Activated CD8-positive, alpha-beta T cell treated with anti-CD3 and anti-CD28 coated beads for 36 hours (primary cell): ENCODE results near the gene STK4. TPM values are rescaled to one million over a fixed set of nuclear protein-coding genes. Genes with fewer than 3 reads are reported as not detected.

ENCODE experiments used
- ATAC-seq: fragments of 200-7000 bp; cut with Tn5 transposase; one replicate; pipeline ENCODE4 v1.10.0; 2021; ENCODE audit warnings: mild to moderate bottlenecking, moderate library complexity
- CTCF ChIA-PET: fragments of 350-600 bp; sonication (Branson Sonifier 250); formaldehyde crosslinking; loops from one replicate; lab custom pipeline; 2021; ENCODE audit warnings: antibody characterized with exemption; lab: Charles Lee
- POLR2A ChIA-PET: fragments of 350-600 bp; sonication (Branson Sonifier 250); formaldehyde crosslinking; loops from one replicate; lab custom pipeline; 2021; ENCODE audit warnings: antibody characterized with exemption; lab: Charles Lee
- DNase-seq: peaks from one replicate; pipeline ENCODE4 v3.0.0-alpha.2; 2020
- H3K27ac Mint-ChIP-seq: one replicate; pipeline ENCODE4 v1.8.0; 2021; ENCODE audit warnings: mild to moderate bottlenecking, mixed read lengths
- H3K27me3 Mint-ChIP-seq: one replicate; pipeline ENCODE4 v1.8.0; 2021; ENCODE audit warnings: mixed read lengths
- H3K36me3 Mint-ChIP-seq: one replicate; pipeline ENCODE4 v1.8.0; 2021; ENCODE audit warnings: low read depth, mixed read lengths
- H3K4me1 Mint-ChIP-seq: one replicate; pipeline ENCODE4 v1.8.0; 2021; ENCODE audit warnings: low read depth, mixed read lengths
- H3K4me3 Mint-ChIP-seq: one replicate; pipeline ENCODE4 v1.8.0; 2021; ENCODE audit warnings: mild to moderate bottlenecking, moderate library complexity, mixed read lengths
- H3K9me3 Mint-ChIP-seq: one replicate; pipeline ENCODE4 v1.8.0; 2021; ENCODE audit warnings: mixed read lengths
- intact Hi-C: fragments of 100-400 bp; cut with micrococcal nuclease; formaldehyde crosslinking; loops from one replicate; pipeline ENCODE4 v1.10.0; 2022
- total RNA-seq, 2 experiments: library from RNA; stranded (reverse); gene quantifications; one replicate each; pipeline ENCODE4 v1.2.3, GENCODE V29; 2021
- TF ChIP-seq, protein P1 (sequence below): fragments of 200-600 bp; IDR thresholded peaks from one replicate; pipeline ENCODE4 v1.8.0; 2022; ENCODE audit warnings: antibody characterized with exemption, mild to moderate bottlenecking

STK4 gene
- total RNA-seq, 2 experiments from 2014 or later = 154 to 165 TPM

DNA sequence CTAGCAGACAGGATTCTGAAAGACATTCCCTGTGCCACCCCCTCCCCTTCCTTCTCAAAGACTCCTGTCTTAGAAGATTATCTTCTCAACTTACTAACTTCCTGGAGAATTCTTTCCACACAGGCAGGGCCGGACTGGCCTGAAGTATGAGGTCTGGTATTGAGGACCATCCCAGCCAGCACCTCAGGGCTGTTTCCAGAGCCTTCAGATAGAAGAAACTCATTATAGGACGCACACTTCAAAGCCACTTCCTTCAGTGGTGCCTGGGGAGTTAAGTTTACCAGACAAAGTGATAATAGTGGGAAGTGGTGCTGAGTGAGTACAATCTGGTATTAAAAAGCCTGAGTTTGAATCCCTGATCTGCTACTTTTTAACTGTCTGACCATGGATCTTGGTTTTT is 119.0 kb downstream of the STK4 start:
- POLR2A ChIA-PET = no interaction called here
- no peak overlapping the region for H3K4me3 Mint-ChIP-seq
- CTCF ChIA-PET = interaction anchor here (3.9 kb wide), 1 partner anchor 11 kb away, joined by 28 read pairs; no protein-coding TSS in a partner anchor
- ATAC-seq (no peak), DNase-seq (no peak)
- TF ChIP-seq, protein P1, sequence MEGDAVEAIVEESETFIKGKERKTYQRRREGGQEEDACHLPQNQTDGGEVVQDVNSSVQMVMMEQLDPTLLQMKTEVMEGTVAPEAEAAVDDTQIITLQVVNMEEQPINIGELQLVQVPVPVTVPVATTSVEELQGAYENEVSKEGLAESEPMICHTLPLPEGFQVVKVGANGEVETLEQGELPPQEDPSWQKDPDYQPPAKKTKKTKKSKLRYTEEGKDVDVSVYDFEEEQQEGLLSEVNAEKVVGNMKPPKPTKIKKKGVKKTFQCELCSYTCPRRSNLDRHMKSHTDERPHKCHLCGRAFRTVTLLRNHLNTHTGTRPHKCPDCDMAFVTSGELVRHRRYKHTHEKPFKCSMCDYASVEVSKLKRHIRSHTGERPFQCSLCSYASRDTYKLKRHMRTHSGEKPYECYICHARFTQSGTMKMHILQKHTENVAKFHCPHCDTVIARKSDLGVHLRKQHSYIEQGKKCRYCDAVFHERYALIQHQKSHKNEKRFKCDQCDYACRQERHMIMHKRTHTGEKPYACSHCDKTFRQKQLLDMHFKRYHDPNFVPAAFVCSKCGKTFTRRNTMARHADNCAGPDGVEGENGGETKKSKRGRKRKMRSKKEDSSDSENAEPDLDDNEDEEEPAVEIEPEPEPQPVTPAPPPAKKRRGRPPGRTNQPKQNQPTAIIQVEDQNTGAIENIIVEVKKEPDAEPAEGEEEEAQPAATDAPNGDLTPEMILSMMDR = no peak
- H3K36me3 Mint-ChIP-seq = peaks cover 73% of the 10 kb centered on the region
- H3K27ac Mint-ChIP-seq = peak overlapping the region; percentile 35
- intact Hi-C loops = no loop called here
- peaks cover 2% of the 10 kb centered on the region for H3K4me1 Mint-ChIP-seq
- no peaks in the 10 kb centered on the region for H3K27me3 Mint-ChIP-seq
- H3K9me3 Mint-ChIP-seq = peaks cover 7% of the 10 kb centered on the region

DNA sequence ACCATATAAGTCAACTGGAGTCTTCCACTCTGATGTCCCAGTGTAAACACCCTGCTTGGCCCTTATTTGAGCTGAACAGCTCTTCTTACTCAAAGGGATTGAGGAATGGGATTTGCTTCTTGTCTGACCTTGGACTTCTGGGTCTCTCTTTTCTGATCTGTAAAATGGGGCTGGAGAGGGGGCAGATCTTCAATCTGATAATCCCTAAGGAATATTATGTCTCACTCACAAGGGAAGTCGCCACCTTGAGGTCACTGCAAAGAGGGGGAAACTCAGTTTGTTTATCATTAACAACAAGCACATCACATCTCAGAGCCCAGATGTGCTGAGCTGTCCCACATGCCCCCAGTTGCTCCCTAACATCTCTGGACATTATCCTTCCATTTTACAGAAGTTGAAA is 119.6 kb downstream of the STK4 start:
- Mint-ChIP-seq H3K4me3 (no peak overlapping the region), H3K4me1 (peaks cover 2% of the 10 kb centered on the region), H3K27me3 (no peaks in the 10 kb centered on the region), H3K9me3 (peaks cover 7% of the 10 kb centered on the region), H3K27ac (peak overlapping the region; percentile 35), H3K36me3 (peaks cover 70% of the 10 kb centered on the region)
- ATAC-seq (no peak), DNase-seq (no peak)
- CTCF ChIA-PET = interaction anchor here (0.8 to 3.9 kb wide), 4 partner anchors 11 to 128 kb away, joined by 3 to 28 read pairs (median 6); no protein-coding TSS in a partner anchor
- TF ChIP-seq, protein P1 = no peak
- POLR2A ChIA-PET = interaction anchor here (0.8 to 1.5 kb wide), 3 partner anchors 10 to 47 kb away, joined by 3 to 4 read pairs (median 3); no protein-coding TSS in a partner anchor
- intact Hi-C loops = no loop called here

DNA sequence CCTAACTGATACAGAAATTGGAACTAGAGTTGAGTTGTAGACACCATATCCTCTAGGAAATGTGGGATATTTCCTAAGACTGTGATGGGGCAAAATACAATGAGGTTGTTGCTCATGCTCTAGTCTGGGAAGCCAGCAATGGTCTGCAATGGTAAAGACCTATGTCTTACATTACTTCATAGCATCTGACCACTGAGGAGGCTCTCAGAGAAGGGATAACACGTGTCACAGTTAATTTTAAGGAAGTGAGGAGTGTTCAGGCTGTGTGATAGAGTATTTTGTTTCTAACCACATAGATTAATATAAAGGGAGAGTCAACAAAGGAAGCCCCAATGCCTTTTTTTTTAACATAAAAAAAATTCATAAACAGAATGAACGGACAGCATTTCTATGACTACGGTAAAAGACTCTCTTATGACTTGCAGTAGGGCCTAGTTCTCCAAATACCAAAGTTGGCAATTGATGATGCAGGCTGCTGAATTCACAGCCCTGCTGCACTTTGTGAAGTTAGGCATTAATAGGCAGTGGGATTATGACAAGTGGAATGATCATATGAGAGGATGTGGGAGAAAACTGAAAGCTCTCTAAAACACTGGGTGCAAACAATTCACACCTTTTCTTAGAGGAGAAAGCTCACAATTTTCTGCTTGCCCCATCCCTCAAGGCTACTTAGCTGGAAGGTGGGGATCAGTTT is 120.9 kb downstream of the STK4 start:
- intact Hi-C loops = no loop called here
- peaks cover 56% of the 10 kb centered on the region for H3K36me3 Mint-ChIP-seq

DNA sequence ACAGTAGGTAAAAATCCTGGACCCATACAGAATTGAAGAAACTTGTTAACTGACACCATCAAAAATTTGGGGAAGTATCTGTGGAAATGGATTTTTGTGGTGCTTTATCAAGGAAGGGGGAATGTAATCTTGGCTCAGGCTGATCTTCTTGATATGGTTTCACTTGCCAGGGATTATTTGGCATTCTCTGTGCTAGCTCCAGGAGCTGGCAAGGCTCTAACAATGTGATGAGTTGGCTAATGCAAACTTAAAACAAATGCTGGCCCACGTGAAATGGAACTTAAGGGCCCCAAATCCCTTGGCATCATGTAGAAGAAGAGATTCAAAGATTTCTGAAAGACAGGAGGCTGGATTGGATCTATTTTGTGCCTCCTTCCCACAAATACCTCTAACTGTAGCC is 121.5 kb downstream of the STK4 start:
- TF ChIP-seq, protein P1 = no peak
- Mint-ChIP-seq H3K4me1 (peaks cover 2% of the 10 kb centered on the region), H3K36me3 (peaks cover 51% of the 10 kb centered on the region), H3K4me3 (no peak overlapping the region), H3K27me3 (no peaks in the 10 kb centered on the region), H3K27ac (no peak overlapping the region), H3K9me3 (peaks cover 1% of the 10 kb centered on the region)
- no peak for DNase-seq
- POLR2A ChIA-PET = no interaction called here
- ATAC-seq = no peak
- CTCF ChIA-PET = interaction anchor here (2.1 to 3.9 kb wide), 3 partner anchors 9 to 44 kb away, joined by 6 to 28 read pairs (median 9); no protein-coding TSS in a partner anchor
- intact Hi-C loops = no loop called here

More for the DNA sequence above, 120.9 kb downstream of the STK4 start:
- Mint-ChIP-seq H3K4me3 (no peak overlapping the region), H3K4me1 (peaks cover 2% of the 10 kb centered on the region), H3K27me3 (no peaks in the 10 kb centered on the region), H3K9me3 (peaks cover 2% of the 10 kb centered on the region), H3K27ac (peak overlapping the region; percentile 30)
- no peak for ATAC-seq
- ChIA-PET POLR2A (interaction anchor here (0.8 to 1.5 kb wide), 3 partner anchors 8 to 15 kb away, joined by 3 to 4 read pairs (median 3); no protein-coding TSS in a partner anchor), CTCF (interaction anchor here (0.6 to 3.9 kb wide), 5 partner anchors 9 to 130 kb away, joined by 3 to 28 read pairs (median 6); no protein-coding TSS in a partner anchor)
- DNase-seq = no peak
- TF ChIP-seq, protein P1 = no peak

DNA sequence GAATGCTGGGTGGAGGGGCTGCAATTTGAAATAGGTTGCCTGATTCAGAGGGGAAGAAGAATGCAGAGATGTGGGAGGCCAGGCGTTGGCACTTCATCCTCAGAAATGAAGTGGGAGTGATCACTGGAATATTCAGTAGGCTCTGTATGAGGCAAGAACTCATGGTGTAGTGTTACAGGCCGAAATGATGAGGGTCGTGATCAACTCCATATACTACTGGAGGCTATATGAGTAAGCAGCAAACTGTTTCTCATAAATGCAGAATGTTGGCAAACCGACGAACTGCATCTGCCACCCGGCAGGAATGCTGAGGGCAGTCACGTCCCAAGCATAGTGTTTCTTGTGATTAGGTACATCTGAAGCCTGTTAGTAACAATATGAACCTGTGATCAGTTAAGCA is 121.9 kb downstream of the STK4 start:
- no peaks in the 10 kb centered on the region for H3K9me3 Mint-ChIP-seq
- peaks cover 46% of the 10 kb centered on the region for H3K36me3 Mint-ChIP-seq
- no peaks in the 10 kb centered on the region for H3K27me3 Mint-ChIP-seq
- peaks cover 2% of the 10 kb centered on the region for H3K4me1 Mint-ChIP-seq
- intact Hi-C loops = no loop called here
- CTCF ChIA-PET = interaction anchor here (2.2 to 3.9 kb wide), 2 partner anchors 8 to 24 kb away, joined by 6 to 28 read pairs; no protein-coding TSS in a partner anchor
- POLR2A ChIA-PET = no interaction called here
- no peak overlapping the region for H3K27ac Mint-ChIP-seq
- DNase-seq (no peak), ATAC-seq (no peak)
- TF ChIP-seq, protein P1 = no peak
- H3K4me3 Mint-ChIP-seq = no peak overlapping the region
